Measurements from ENCODE around the gene CYP46A1.
"Not testable (repeated sequence)": the region's sequence is repeated elsewhere in the genome, so short reads cannot be mapped to it uniquely, and the experiment has no call there.

Gene CYP46A1

GRCh38 chr14:99658218-99658845 is 25.8 kb upstream of the CYP46A1 start:
- no peak for DNase-seq

GRCh38 chr14:99659333-99659741 is 24.8 kb upstream of the CYP46A1 start:
- no peak for DNase-seq

- no peak for DNase-seq
These were observed 24.0 kb upstream of the CYP46A1 start for GRCh38 chr14:99660006-99660566.

- no peak for DNase-seq
These were observed 23.3 kb upstream of the CYP46A1 start for GRCh38 chr14:99660794-99661193.

GRCh38 chr14:99661206-99661605 is 22.9 kb upstream of the CYP46A1 start:
- not testable (repeated sequence) for DNase-seq

GRCh38 chr14:99662846-99663245 is 21.3 kb upstream of the CYP46A1 start:
- no peak for DNase-seq

- no peak for DNase-seq
These were observed 20.6 kb upstream of the CYP46A1 start for GRCh38 chr14:99663386-99664057.

GRCh38 chr14:99664058-99664936 is 19.8 kb upstream of the CYP46A1 start:
- DNase-seq: no peak

GRCh38 chr14:99664937-99665273 is 19.2 kb upstream of the CYP46A1 start:
- DNase-seq: no peak

GRCh38 chr14:99666533-99666932 is 17.6 kb upstream of the CYP46A1 start:
- no peak for DNase-seq

- no peak for DNase-seq
These were observed 17.1 kb upstream of the CYP46A1 start for GRCh38 chr14:99667045-99667444.

- DNase-seq: no peak
These were observed 16.3 kb upstream of the CYP46A1 start for GRCh38 chr14:99667821-99668220.

GRCh38 chr14:99668307-99669295 is 15.5 kb upstream of the CYP46A1 start:
- no peak for DNase-seq

GRCh38 chr14:99670361-99671234 is 13.5 kb upstream of the CYP46A1 start:
- no peak for DNase-seq

GRCh38 chr14:99671235-99672224 is 12.6 kb upstream of the CYP46A1 start:
- DNase-seq: no peak

- no peak for DNase-seq
These were observed 11.4 kb upstream of the CYP46A1 start for GRCh38 chr14:99672506-99673304.

- no peak for DNase-seq
These were observed 10.6 kb upstream of the CYP46A1 start for GRCh38 chr14:99673305-99674063.

- DNase-seq: no peak
These were observed 9.9 kb upstream of the CYP46A1 start for GRCh38 chr14:99674064-99674650.
